A549 (cell line): Measurements from ENCODE around the gene RBCK1. TPM values are rescaled to one million over a fixed set of nuclear protein-coding genes. Genes with fewer than 3 reads are reported as not detected.

Experiments
- ATAC-seq, 2 experiments: fragments of 200-7000 bp in 1 of 2; fragments of >200 bp in 1 of 2; cut with Nextera tagmentation in 1 of 2; cut with Tn5 transposase in 1 of 2; 3 replicates each; pipeline versions ENCODE4 v1.8.0 to v1.9.1; 2018 to 2020; ENCODE audit warnings: mild to moderate bottlenecking in 1 of 2, moderate library complexity in 1 of 2
- CTCF ChIA-PET: fragments of 300-600 bp; sonication (Branson Sonifier 250); formaldehyde crosslinking; extraction: SDS; loops from one replicate; lab custom pipeline; 2021; ENCODE audit warnings: antibody characterized with exemption, inconsistent platforms; lab: Yijun Ruan, JAX
- POLR2A ChIA-PET: fragments of 350-600 bp; formaldehyde crosslinking; extraction: SDS; loops from one replicate; lab custom pipeline; 2021; ENCODE audit warnings: antibody characterized with exemption, inconsistent platforms; lab: Yijun Ruan, JAX
- DNase-seq, 2 experiments: peaks; one replicate each; pipeline versions ENCODE4 v3.0.0 to v3.0.0-alpha.2; 2011 to 2016; ENCODE audit warnings: low read depth in 1 of 2, low spot score in 1 of 2
- FAIRE-seq: peaks from 2 replicates; lab custom pipeline; 2011; peaks lifted over from hg19 to GRCh38; lab: Jason Lieb, UNC
- H3K27ac ChIP-seq, 2 experiments: fragments of >200 bp; sonication (Bioruptor Twin); formaldehyde crosslinking; 3 replicates each; pipeline ENCODE4 v1.5.1; 2016 to 2017
- H3K4me1 ChIP-seq: fragments of >200 bp; sonication (Bioruptor Twin); formaldehyde crosslinking; 3 replicates; pipeline ENCODE4 v1.6.1; 2016
- H3K4me2 ChIP-seq: fragments of >200 bp; sonication (Bioruptor Twin); formaldehyde crosslinking; 3 replicates; pipeline ENCODE4 v1.6.1; 2016
- H3K4me3 ChIP-seq: fragments of >200 bp; sonication (Bioruptor Twin); formaldehyde crosslinking; 3 replicates; pipeline ENCODE4 v1.5.1; 2016
- H3K9me3 ChIP-seq: fragments of >200 bp; sonication (Bioruptor Twin); formaldehyde crosslinking; 3 replicates; pipeline ENCODE4 v1.6.1; 2016
- ATOH8 ChIP-seq: fragments of 250-450 bp; sonication (Bioruptor Pico); IDR thresholded peaks from 2 replicates; pipeline ENCODE4 v1.5.0; 2020; ENCODE audit warnings: low read depth, mild to moderate bottlenecking, moderate library complexity
- CEBPB ChIP-seq, 2 experiments: fragments of >200 bp in 1 of 2; sonication (Bioruptor Twin) in 1 of 2; formaldehyde crosslinking in 1 of 2; IDR thresholded peaks; 2 replicates each; pipeline ENCODE4 v1.6.1; 2012 to 2016
- EP300 ChIP-seq, 2 experiments: fragments of >200 bp; sonication (Bioruptor Twin); formaldehyde crosslinking; IDR thresholded peaks; 2 replicates in 1 of 2; 3 replicates in 1 of 2; pipeline ENCODE4 v1.6.1; 2016 to 2017
- GATA3 ChIP-seq: IDR thresholded peaks from 2 replicates; pipeline ENCODE4 v1.6.1; 2012; ENCODE audit warnings: borderline replicate concordance
- HES2 ChIP-seq: fragments of >200 bp; sonication (Bioruptor Twin); formaldehyde crosslinking; IDR thresholded peaks from 2 replicates; pipeline ENCODE4 v1.6.1; 2016
- JUN ChIP-seq, 2 experiments: fragments of >200 bp; sonication (Bioruptor Twin); formaldehyde crosslinking; IDR thresholded peaks; 2 replicates in 1 of 2; 3 replicates in 1 of 2; pipeline ENCODE4 v1.6.1; 2016 to 2017
- MAFK ChIP-seq: fragments of 450-650 bp; IDR thresholded peaks from 2 replicates; pipeline ENCODE4 v1.6.1; 2014; ENCODE audit not compliant: partially characterized antibody
- NPAS2 ChIP-seq: fragments of 250-450 bp; sonication (Bioruptor Pico); IDR thresholded peaks from 2 replicates; pipeline ENCODE4 v1.8.0; 2022; ENCODE audit warnings: mild to moderate bottlenecking, moderate library complexity, borderline replicate concordance
- PHF8 ChIP-seq: fragments of 200-600 bp; sonication (generic); IDR thresholded peaks from 2 replicates; pipeline ENCODE4 v1.6.1; 2016; ENCODE audit warnings: low read depth, mild to moderate bottlenecking, antibody characterized with exemption, moderate library complexity, borderline replicate concordance
- POLR2A ChIP-seq: IDR thresholded peaks from 2 replicates; pipeline ENCODE4 v1.6.1; 2012; ENCODE audit warnings: mild to moderate bottlenecking, low read length
- RFX5 ChIP-seq: fragments of 450-650 bp; IDR thresholded peaks from 2 replicates; pipeline ENCODE4 v1.7.1; 2014; ENCODE audit warnings: antibody characterized with exemption, mild to moderate bottlenecking, moderate library complexity
- SMC3 ChIP-seq: fragments of >200 bp; sonication (Bioruptor Twin); formaldehyde crosslinking; IDR thresholded peaks from 3 replicates; pipeline ENCODE4 v1.6.1; 2018; ENCODE audit warnings: inconsistent platforms
- TP53 ChIP-seq: fragments of 250-450 bp; sonication (Bioruptor Pico); IDR thresholded peaks from 2 replicates; pipeline ENCODE4 v1.5.0; 2021; ENCODE audit warnings: mild to moderate bottlenecking, moderate library complexity
- ZC3H11A ChIP-seq: fragments of 450-650 bp; IDR thresholded peaks from 2 replicates; pipeline ENCODE4 v1.6.1; 2014; ENCODE audit warnings: antibody characterized with exemption, mild to moderate bottlenecking
- ZSCAN20 ChIP-seq: fragments of 250-450 bp; sonication (Bioruptor Pico); IDR thresholded peaks from 2 replicates; pipeline ENCODE4 v1.8.0; 2022; ENCODE audit warnings: mild to moderate bottlenecking, moderate library complexity
- WGBS: methylation state at CpG from one replicate; pipeline ENCODE4 v1.1.6; 2017; ENCODE audit errors: missing lambda C conversion rate; 5-methylcytosine and 5-hydroxymethylcytosine counted together
- polyA plus RNA-seq, 4 experiments: library from polyadenylated mRNA; depleted of rRNA in 3 of 4; stranded (reverse); fragments of >200 nt; fragmentation: RNase III in 1 of 4; extraction: RNeasy Plus Mini Kit Qiagen cat#74134 plus additional on column Dnase treatment in 1 of 4; gene quantifications; 2 replicates in 3 of 4; 3 replicates in 1 of 4; pipeline ENCODE4 v1.2.3, GENCODE V29; 2011 to 2017
- TF ChIP-seq, protein P1 (sequence below): fragments of 450-650 bp; IDR thresholded peaks from 2 replicates; pipeline ENCODE4 v1.6.1; 2014; ENCODE audit warnings: antibody characterized with exemption
- TF ChIP-seq, protein P2 (sequence below): IDR thresholded peaks from 2 replicates; pipeline ENCODE4 v1.6.1; 2012; ENCODE audit warnings: low read depth, borderline replicate concordance
- TF ChIP-seq, protein P3 (sequence below): IDR thresholded peaks from 2 replicates; pipeline ENCODE4 v1.6.1; 2012

Gene RBCK1
- polyA plus RNA-seq, 2 of the 4 experiments (the other 2 are of a cell fraction) = 117 to 222 TPM

DNA sequence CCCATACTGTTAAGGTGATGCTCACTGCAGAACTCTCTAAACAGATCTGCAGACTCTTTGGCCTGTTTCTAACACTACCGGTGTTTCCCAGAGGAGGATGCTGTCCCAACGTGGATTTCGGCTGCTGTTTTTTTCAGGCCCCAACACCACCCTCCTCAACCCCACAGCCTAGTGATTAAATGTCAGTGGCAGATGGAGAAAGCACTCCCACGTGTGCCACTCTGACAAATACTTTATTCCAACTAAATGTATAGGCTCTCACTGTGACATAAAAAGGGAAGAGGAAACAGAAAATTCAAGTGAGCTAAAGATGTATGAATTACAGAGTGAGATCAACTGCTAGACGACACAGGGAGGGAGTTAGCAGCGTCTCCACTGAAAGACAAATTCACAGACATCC is 50.7 kb downstream of the RBCK1 start:
- 84% methylated on average over 6 of the region's 6 CpGs for WGBS
- H3K4me2 ChIP-seq = no peak overlapping the region
- H3K4me3 ChIP-seq = no peak overlapping the region
- H3K4me1 ChIP-seq = peaks cover 25% of the 10 kb centered on the region
- no peak for FAIRE-seq
- no peak for ATAC-seq
- H3K27ac ChIP-seq = no peak overlapping the region
- CTCF ChIA-PET = interaction anchor here (0.6 to 3.8 kb wide), 5 partner anchors 17 to 104 kb away, joined by 3 to 13 read pairs (median 3); no protein-coding TSS in a partner anchor
- no peak for DNase-seq
- POLR2A ChIA-PET = no interaction called here
- no peak for TF ChIP-seq GATA3
- TF ChIP-seq, protein P1, sequence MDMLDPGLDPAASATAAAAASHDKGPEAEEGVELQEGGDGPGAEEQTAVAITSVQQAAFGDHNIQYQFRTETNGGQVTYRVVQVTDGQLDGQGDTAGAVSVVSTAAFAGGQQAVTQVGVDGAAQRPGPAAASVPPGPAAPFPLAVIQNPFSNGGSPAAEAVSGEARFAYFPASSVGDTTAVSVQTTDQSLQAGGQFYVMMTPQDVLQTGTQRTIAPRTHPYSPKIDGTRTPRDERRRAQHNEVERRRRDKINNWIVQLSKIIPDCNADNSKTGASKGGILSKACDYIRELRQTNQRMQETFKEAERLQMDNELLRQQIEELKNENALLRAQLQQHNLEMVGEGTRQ = no peak
- TF ChIP-seq TP53 (CRISPR knock-in tag) = no peak
- no peak for TF ChIP-seq ZC3H11A
- no peak for TF ChIP-seq RFX5
- no peak for TF ChIP-seq POLR2A
- no peak for TF ChIP-seq ATOH8 (CRISPR knock-in tag)
- H3K9me3 ChIP-seq = no peaks in the 10 kb centered on the region

DNA sequence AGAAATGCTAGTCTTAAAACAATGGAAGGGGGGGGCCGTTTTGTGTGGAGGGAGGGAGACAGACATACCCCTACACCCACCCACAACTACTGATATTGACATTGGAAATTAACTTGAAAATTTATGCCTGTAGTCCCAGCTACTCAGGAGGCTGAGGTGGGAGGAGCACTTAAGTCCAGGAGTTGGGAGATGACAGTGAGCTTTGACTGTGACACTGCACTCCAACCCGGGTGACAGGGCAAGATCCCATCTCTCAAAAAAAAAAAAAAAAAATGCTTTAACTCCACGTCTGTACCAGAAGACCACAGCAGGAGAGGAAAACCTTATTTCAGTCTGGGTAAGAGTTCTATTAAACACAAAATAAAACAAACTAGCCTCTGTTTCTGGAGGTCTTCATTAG is 52.1 kb downstream of the RBCK1 start:
- no peaks in the 10 kb centered on the region for H3K9me3 ChIP-seq
- H3K4me2 ChIP-seq = peak overlapping the region; percentile 78
- no peak overlapping the region; the same call in 2 of the 3 replicates for H3K4me3 ChIP-seq
- CTCF ChIA-PET = interaction anchor here (0.7 to 3.8 kb wide), 8 partner anchors 11 to 106 kb away, joined by 3 to 13 read pairs (median 4); no protein-coding TSS in a partner anchor
- POLR2A ChIA-PET = interaction anchor here (0.8 kb wide), 1 partner anchor 136 kb away, joined by 3 read pairs; no protein-coding TSS in a partner anchor
- no peak for FAIRE-seq
- peaks cover 25% of the 10 kb centered on the region for H3K4me1 ChIP-seq
- no peak for ATAC-seq
- no peak for TF ChIP-seq JUN (IDR thresholded peaks at IDR 0.05)
- no peak for TF ChIP-seq NPAS2 (CRISPR knock-in tag)
- DNase-seq = no peak
- 38% methylated on average over 3 of the region's 3 CpGs for WGBS
- H3K27ac ChIP-seq = no peak overlapping the region

- POLR2A ChIA-PET = interaction anchor here (0.8 to 1.4 kb wide), 3 partner anchors 53 to 136 kb away, joined by 3 to 4 read pairs (median 4); no protein-coding TSS in a partner anchor
- DNase-seq = peak in 1 of 2 experiments; percentile 54
- H3K27ac ChIP-seq = no peak overlapping the region
- CTCF ChIA-PET = interaction anchor here (0.8 to 3.8 kb wide), 7 partner anchors 11 to 106 kb away, joined by 3 to 13 read pairs (median 4); no protein-coding TSS in a partner anchor
- WGBS = 68% methylated on average over 2 of the region's 2 CpGs
- FAIRE-seq = no peak
- no peak for ATAC-seq
- peak overlapping the region; percentile 82 for H3K4me3 ChIP-seq
- peaks cover 25% of the 10 kb centered on the region for H3K4me1 ChIP-seq
- H3K9me3 ChIP-seq = no peaks in the 10 kb centered on the region
- TF ChIP-seq HES2 = no peak
- 0 out of 4 replicates have a peak, but pooled peaks of 1 of the 2 experiments have one; percentile 14 for TF ChIP-seq CEBPB (IDR thresholded peaks at IDR 0.05)
- TF ChIP-seq ZSCAN20 (CRISPR knock-in tag) = no peak
- no peak for TF ChIP-seq EP300 (IDR thresholded peaks at IDR 0.05)
- TF ChIP-seq, all 56 proteins: peak for 1
- H3K4me2 ChIP-seq = peak overlapping the region; percentile 78
These were observed 52.6 kb downstream of the RBCK1 start for GRCh38 chr20:460707-461106.

GRCh38 chr20:461254-462198 is 53.4 kb downstream of the RBCK1 start:
- Histone ChIP-seq H3K4me1 (peaks cover 25% of the 10 kb centered on the region), H3K4me2 (peak overlapping the region; percentile 78), H3K27ac (peak overlapping the region; percentile 91 to 92), H3K4me3 (peak overlapping the region; percentile 82), H3K9me3 (no peaks in the 10 kb centered on the region)
- DNase-seq (peak; percentile 57 to 76), ATAC-seq (peak; percentile 75 to 80), FAIRE-seq (no peak)
- ChIA-PET POLR2A (interaction anchor here (0.6 to 1.8 kb wide), 8 partner anchors 15 to 114 kb away, joined by 3 to 13 read pairs (median 4); partner anchors contain the start of gene CSNK2A1), CTCF (interaction anchor here (0.8 to 3.8 kb wide), 13 partner anchors 10 to 189 kb away, joined by 3 to 22 read pairs (median 5); partner anchors contain the start of gene NRSN2)
- WGBS = 10% methylated on average over 48 of the region's 60 CpGs
- 0 out of 2 replicates have a peak, but pooled peaks have one; percentile 44 for TF ChIP-seq PHF8
- TF ChIP-seq RFX5 = no peak
- TF ChIP-seq GATA3 = 0 out of 2 replicates have a peak, but pooled peaks have one; percentile 6
- TF ChIP-seq MAFK = no peak
- TF ChIP-seq CEBPB (IDR thresholded peaks at IDR 0.05) = peak in 1 of 2 experiments; percentile 55; a peak in 2 of 4 replicates
- 0 out of 3 replicates have a peak, but pooled peaks have one; percentile 3 for TF ChIP-seq SMC3
- TF ChIP-seq, protein P2, sequence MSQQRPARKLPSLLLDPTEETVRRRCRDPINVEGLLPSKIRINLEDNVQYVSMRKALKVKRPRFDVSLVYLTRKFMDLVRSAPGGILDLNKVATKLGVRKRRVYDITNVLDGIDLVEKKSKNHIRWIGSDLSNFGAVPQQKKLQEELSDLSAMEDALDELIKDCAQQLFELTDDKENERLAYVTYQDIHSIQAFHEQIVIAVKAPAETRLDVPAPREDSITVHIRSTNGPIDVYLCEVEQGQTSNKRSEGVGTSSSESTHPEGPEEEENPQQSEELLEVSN = peak; percentile 4; the same call in 1 of the 2 replicates
- TF ChIP-seq, protein P3, sequence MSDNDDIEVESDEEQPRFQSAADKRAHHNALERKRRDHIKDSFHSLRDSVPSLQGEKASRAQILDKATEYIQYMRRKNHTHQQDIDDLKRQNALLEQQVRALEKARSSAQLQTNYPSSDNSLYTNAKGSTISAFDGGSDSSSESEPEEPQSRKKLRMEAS = 0 out of 2 replicates have a peak, but pooled peaks have one; percentile 27
